Heart right ventricle (tissue), 16 donors: ENCODE results near the gene TM9SF3. TPM values are rescaled to one million over a fixed set of nuclear protein-coding genes. Genes with fewer than 3 reads are reported as not detected.

Experiments
- ATAC-seq, 8 donors: fragments of 200-7000 bp; cut with Tn5 transposase; one replicate each; pipeline ENCODE4 v1.9.1; 2020; ENCODE audit warnings: mild to moderate bottlenecking in 8 of 8, moderate library complexity in 8 of 8, moderate number of reproducible peaks in 1 of 8
- DNase-seq, 2 donors: peaks; one replicate each; pipeline ENCODE4 v3.0.0-alpha.2; 2020
- H3K27ac ChIP-seq, 10 donors: fragments of 200-600 bp; sonication (generic) in 2 of 10; one replicate each; pipeline versions ENCODE4 v1.5.0 to v1.8.0; 2020 to 2022; ENCODE audit warnings: mild to moderate bottlenecking in 3 of 10
- H3K27me3 ChIP-seq, 7 donors: fragments of 200-600 bp; one replicate each; pipeline ENCODE4 v1.8.0; 2021 to 2022; ENCODE audit warnings: mild to moderate bottlenecking in 2 of 7
- H3K36me3 ChIP-seq, 9 donors: fragments of 200-600 bp; sonication (generic) in 1 of 9; one replicate each; pipeline versions ENCODE4 v1.5.0 to v1.8.0; 2020 to 2022; ENCODE audit warnings: mild to moderate bottlenecking in 2 of 9
- H3K4me1 ChIP-seq, 9 donors: fragments of 200-600 bp; sonication (generic) in 1 of 9; one replicate each; pipeline versions ENCODE4 v1.5.0 to v1.8.0; 2020 to 2022; ENCODE audit warnings: mild to moderate bottlenecking in 4 of 9
- H3K4me3 ChIP-seq, 10 donors: fragments of 200-600 bp; sonication (generic) in 2 of 10; one replicate each; pipeline versions ENCODE4 v1.5.0 to v1.8.0; 2020 to 2022; ENCODE audit warnings: mild to moderate bottlenecking in 7 of 10, moderate library complexity in 2 of 10
- H3K9me3 ChIP-seq, 11 donors: fragments of 200-600 bp in 10 of 11; sonication (generic) in 2 of 11; one replicate each; pipeline versions ENCODE4 v1.5.0 to v1.8.0; 2013 to 2022; ENCODE audit warnings: mild to moderate bottlenecking in 2 of 11, control low read depth in 1 of 11, moderate library complexity in 1 of 11
- WGBS, 2 donors: extraction: QIAGEN DNeasy Blood & Tissue Kit; methylation state at CpG; one replicate each; pipeline ENCODE4 v1.1.7; 2013; ENCODE audit warnings: inconsistent platforms in 1 of 2; 5-methylcytosine and 5-hydroxymethylcytosine counted together
- intact Hi-C, 10 donors: fragments of 100-400 bp; cut with DNase I; formaldehyde crosslinking; loops; one replicate each; pipeline versions ENCODE4 v1.11.1 to v1.14.2; 2022
- polyA plus RNA-seq, 2 donors: library from polyadenylated mRNA; stranded (reverse); fragments of 200-250 nt; gene quantifications; one replicate each; pipeline ENCODE4 v1.2.3, GENCODE V29; 2013
- total RNA-seq, 10 donors: library from RNA; stranded (reverse); fragmentation: NEBNext Ultra II Directional in 3 of 10; extraction: Animal tissue kit (Norgen Biotek cat#: 25700) in 3 of 10; gene quantifications; one replicate each; pipeline versions ENCODE4 v1.2.1 to v1.2.4, GENCODE V29; 2021 to 2023
- TF ChIP-seq, protein P1 (sequence below), 9 donors: fragments of 200-600 bp; sonication (generic) in 2 of 9; IDR thresholded peaks; one replicate each; pipeline versions ENCODE4 v1.5.0 to v1.8.0; 2021 to 2022; ENCODE audit warnings: antibody characterized with exemption in 9 of 9, mild to moderate bottlenecking in 5 of 9, moderate library complexity in 1 of 9
- donor health status: Arrhythmogenic right ventricular cardiomyopathy.
- donor health status: ischemic (EF 13 %, LVEDD 7.1; RV severe dilation, severe dysfunction).
- donor health status: healthy with polysubstance abuse.
- donor health status: DM: no; HTN: yes; CAD: no.
- donor health status: DM: no; HTN: no; CAD: no.
- donor health status: ischemic (EF 25% LVEDD 6.9; RV normal size, moderate dysfunction).
- donor health status: ischemic (EF 25% LVEDD 5.7; RV mildly dilated, moderate dysfunction).
- donor health status: healthy.
- donor health status: DM: yes; HTN: yes; CAD: no.
- donor health status: Ischemic cardiomyopathy.
- donor health status: ischemic (EF 35%, LVEDD 5.7; RV mildly dilated, moderate dysfunction).
- donor health status: nonischemic (EF 11% LVEDD 7.7; RV severe dilation, severe dysfunction).
- donor health status: DM: yes; HTN: yes; CAD: no.
- donor health status: PGD.
- donor health status: ischemic (EF 29% LVEDD 5.4; RV normal size, mild dysfunction).
- donor health status: nonischemic (EF 23%, LVEDD 6.1; RV moderate dilation, normal function).

TM9SF3 gene
- total and polyA plus RNA-seq, 12 donors: 17.5 to 83.9 (median 60.8) TPM

- peak overlapping the region in 7 of 10 donors; percentile 7 to 69 (median 67) for H3K27ac ChIP-seq
- peak overlapping the region; percentile 46 to 89 (median 62) for H3K4me3 ChIP-seq
- 0 to 1% methylated on average over 65 of the region's 65 CpGs for WGBS, 2 donors
- no peaks in the 10 kb centered on the region for H3K9me3 ChIP-seq
- intact Hi-C loops: loop anchor here (1.0 to 10.0 kb wide), 8 partner anchors 72 to 138 kb away; partner anchors contain the start of gene TM9SF3 (in 1 of the 10)
- H3K36me3 ChIP-seq: peaks cover 0 to under 1% (median 0%) of the 10 kb centered on the region in 9 donors
- TF ChIP-seq, protein P1, sequence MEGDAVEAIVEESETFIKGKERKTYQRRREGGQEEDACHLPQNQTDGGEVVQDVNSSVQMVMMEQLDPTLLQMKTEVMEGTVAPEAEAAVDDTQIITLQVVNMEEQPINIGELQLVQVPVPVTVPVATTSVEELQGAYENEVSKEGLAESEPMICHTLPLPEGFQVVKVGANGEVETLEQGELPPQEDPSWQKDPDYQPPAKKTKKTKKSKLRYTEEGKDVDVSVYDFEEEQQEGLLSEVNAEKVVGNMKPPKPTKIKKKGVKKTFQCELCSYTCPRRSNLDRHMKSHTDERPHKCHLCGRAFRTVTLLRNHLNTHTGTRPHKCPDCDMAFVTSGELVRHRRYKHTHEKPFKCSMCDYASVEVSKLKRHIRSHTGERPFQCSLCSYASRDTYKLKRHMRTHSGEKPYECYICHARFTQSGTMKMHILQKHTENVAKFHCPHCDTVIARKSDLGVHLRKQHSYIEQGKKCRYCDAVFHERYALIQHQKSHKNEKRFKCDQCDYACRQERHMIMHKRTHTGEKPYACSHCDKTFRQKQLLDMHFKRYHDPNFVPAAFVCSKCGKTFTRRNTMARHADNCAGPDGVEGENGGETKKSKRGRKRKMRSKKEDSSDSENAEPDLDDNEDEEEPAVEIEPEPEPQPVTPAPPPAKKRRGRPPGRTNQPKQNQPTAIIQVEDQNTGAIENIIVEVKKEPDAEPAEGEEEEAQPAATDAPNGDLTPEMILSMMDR (IDR thresholded peaks at IDR 0.05): peak in 2 of 9 donors; percentile 6 to 8
- peaks cover 0 to 35% (median 3%) of the 10 kb centered on the region in 7 donors for H3K27me3 ChIP-seq
- peaks cover 3 to 25% (median 24%) of the 10 kb centered on the region in 9 donors for H3K4me1 ChIP-seq
- DNase-seq: peak; percentile 29 to 36
- peak; percentile 20 to 63 (median 39) for ATAC-seq
These were observed 74.1 kb downstream of the TM9SF3 start for GRCh38 chr10:96512524-96513304.

DNA sequence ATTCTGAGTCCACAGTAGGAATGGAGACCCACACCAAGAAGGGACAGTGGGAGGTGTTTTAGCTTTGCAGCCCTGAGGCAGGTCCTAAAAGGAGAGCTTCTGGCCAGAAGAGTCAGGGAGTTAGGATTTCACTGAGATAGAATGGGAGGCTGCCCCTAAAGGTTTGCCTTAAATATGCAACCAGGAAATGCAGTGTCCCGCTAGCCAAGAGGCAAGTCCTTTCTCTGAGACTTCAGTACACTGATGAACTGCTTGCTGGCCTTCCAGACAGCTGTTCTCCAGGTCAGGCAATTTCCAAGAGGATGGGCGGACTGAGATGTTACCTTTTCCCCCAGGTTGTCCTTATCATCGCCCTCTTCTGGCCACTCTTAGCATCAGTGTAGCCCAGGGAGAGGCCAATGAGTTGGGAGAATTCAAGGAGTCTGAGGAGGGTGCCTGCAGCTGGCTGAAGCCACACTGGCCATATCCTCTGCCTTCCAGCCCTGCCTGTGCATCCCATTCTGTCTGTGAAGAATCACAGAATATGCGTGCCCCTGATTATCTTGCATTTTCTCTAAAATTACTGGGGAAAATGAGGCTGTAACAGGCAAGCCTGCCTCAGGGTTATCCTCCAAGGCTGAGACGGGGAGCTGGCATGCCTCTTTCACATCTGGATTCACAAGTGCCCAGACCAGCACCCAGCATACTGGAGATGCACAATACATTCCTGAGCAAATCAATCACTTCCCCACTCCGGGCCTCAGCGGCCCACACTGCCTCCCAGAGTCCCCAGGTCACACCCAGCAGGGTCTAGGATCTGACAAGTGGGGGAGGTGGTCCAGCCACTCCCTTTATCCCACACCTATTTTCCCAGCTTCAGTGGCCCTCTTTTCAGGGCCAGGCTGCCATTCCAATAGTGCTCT is 75.5 kb downstream of the TM9SF3 start:
- DNase-seq (peak in 1 of 2 donors; percentile 23), ATAC-seq (peak in 1 of 8 donors; percentile 29)
- peak overlapping the region in 1 of 10 donors; percentile 69 for H3K27ac ChIP-seq
- H3K4me1 ChIP-seq: peaks cover 3 to 28% (median 25%) of the 10 kb centered on the region in 9 donors
- peak overlapping the region in 5 of 10 donors; percentile 63 to 89 (median 71) for H3K4me3 ChIP-seq
- intact Hi-C loops: loop anchor here in 8 of 10 donors (5.0 to 10.0 kb wide), 3 partner anchors 74 to 134 kb away; partner anchors contain the start of gene TM9SF3 (in 1 of the 8)
- no peaks in the 10 kb centered on the region for H3K9me3 ChIP-seq
- H3K36me3 ChIP-seq: no peaks in the 10 kb centered on the region
- WGBS, 2 donors: 59 to 62% methylated on average over 7 of the region's 7 CpGs
- TF ChIP-seq, protein P1 (IDR thresholded peaks at IDR 0.05): peak in 7 of 9 donors; percentile 37 to 60 (median 51)
- H3K27me3 ChIP-seq: peaks cover 0 to 32% (median 3%) of the 10 kb centered on the region in 7 donors

DNA sequence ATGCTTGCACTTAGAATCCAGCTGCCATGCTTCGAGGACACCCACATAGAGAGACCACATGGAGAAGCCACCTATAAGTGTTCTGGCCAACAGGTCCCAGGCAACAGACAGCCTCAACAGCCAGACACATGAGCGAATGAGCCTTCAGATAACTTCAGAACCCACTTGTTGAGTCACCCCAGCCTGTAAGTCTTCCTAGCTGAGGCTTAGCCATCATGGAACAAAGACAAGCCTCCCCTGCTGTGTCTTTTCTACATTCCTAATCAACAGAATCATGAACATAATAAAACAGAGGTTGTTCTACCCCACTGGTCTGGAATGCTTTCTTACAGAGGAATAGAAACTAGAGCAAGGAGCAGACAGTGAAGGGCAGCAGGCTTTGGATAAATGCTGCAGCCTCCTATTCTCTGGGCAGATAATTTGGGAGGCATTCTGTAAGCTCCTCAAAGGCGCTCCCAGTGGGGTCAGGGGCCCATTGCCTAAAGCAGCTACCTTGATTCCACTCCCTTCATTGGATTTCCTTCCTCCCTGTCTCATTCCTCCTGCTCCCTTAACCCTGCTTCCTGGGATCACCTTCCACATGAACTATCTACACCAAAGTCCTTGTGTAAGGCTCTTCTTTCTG is 77.7 kb downstream of the TM9SF3 start:
- DNase-seq: no peak
- H3K4me1 ChIP-seq: peaks cover 6 to 38% (median 21%) of the 10 kb centered on the region in 9 donors
- peaks cover 0 to 26% (median 3%) of the 10 kb centered on the region in 7 donors for H3K27me3 ChIP-seq
- intact Hi-C loops: no loop called here
- TF ChIP-seq, protein P1 (IDR thresholded peaks at IDR 0.05): no peak
- H3K36me3 ChIP-seq: no peaks in the 10 kb centered on the region
- no peaks in the 10 kb centered on the region for H3K9me3 ChIP-seq
- H3K4me3 ChIP-seq: no peak overlapping the region
- 85 to 88% methylated on average over 3 of the region's 3 CpGs for WGBS, 2 donors
- no peak overlapping the region for H3K27ac ChIP-seq
- ATAC-seq: no peak
